ENCODE measurements around the gene ETV1. TPM values are rescaled to one million over a fixed set of nuclear protein-coding genes. Genes with fewer than 3 reads are reported as not detected.

ETV1 gene
- total RNA-seq, 2 experiments from 2014 or later: 3.4 to 3.6 TPM

DNA sequence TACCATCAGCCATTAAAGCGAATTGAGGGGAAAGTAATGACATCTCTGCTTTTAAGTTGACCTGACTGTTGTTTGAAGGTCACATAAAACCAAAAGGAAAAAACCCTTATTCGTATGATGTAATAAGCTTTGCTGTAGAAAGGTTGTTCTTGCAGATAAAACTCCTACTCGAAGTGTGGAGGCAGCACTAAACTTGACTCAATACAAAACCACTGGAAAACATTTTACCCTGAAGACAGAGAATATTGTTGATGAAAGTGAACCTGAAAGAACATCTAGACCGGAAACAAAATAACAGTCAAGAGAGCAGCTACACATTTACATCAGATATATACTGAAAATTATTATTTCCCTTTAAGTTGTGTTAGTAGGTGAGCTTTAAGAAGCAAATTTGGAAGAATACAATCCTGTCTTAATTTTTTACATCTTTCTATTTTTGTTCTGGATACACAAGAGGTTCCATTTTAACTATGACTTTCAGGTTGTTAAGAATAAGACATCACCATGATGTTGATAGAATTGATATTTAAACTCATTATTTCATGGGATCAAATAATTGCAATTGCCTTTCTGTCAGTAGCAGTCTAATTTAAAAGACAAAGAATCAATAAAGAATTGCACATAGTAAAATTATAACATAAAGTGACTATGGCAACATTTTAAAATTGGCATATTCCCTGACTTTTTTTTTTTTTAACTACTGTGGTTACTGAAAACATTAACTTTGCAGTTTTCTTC is 6.4 kb downstream of the ETV1 start:
- Mint-ChIP-seq H3K9me3 (no peaks in the 10 kb centered on the region), H3K27me3 (peaks cover 19% of the 10 kb centered on the region), H3K4me3 (no peak overlapping the region), H3K4me1 (peaks cover 5% of the 10 kb centered on the region), H3K27ac (no peak overlapping the region), H3K36me3 (ENCODE audit: low read depth) (no peaks in the 10 kb centered on the region)
- DNase-seq: no peak
- ChIA-PET CTCF (no interaction called here), POLR2A (no interaction called here)

DNA sequence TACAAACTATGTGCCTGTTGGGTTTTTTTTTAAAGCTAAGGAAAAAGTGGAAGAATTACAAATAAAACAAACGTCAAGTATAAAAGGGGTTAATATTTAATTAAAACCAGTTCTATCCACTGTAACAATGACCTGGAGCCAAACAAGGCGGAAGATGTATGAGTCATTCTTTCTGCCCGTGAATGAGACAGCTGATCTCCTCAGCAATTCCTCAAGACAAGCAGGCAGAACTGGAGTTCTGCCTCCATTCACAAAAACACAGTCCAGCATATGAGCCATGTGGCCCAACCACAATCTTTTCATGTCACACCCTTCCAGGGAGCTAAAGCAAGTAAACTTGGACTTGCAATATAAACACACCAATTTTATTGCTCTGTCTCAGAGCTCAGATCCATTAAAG is 8.4 kb downstream of the ETV1 start:
- Mint-ChIP-seq H3K9me3 (no peaks in the 10 kb centered on the region), H3K27ac (no peak overlapping the region), H3K27me3 (peaks cover 15% of the 10 kb centered on the region), H3K36me3 (ENCODE audit: low read depth) (no peaks in the 10 kb centered on the region), H3K4me1 (peaks cover 5% of the 10 kb centered on the region), H3K4me3 (no peak overlapping the region)
- POLR2A ChIA-PET: no interaction called here
- CTCF ChIA-PET: no interaction called here
- DNase-seq: no peak

DNA sequence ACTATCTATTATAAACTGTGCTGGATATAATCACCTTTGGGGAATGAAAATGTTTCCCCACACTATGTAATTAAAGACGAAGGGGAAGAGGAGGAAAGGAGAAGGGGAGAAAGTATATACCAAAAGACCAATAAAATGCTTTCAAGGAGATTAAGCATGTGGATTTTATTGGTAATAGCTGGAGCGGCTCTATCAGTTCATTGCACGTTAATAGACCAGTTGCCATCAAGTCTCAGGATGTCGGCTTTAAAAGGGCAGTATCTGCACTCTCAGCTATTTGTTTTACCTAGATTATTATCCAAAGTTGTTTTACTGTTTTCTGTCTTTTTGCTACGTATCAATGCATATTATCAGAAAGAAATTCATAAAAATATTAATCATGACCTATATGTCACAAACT is 9.0 kb downstream of the ETV1 start:
- Mint-ChIP-seq H3K27ac (no peak overlapping the region), H3K36me3 (ENCODE audit: low read depth) (no peaks in the 10 kb centered on the region), H3K27me3 (peaks cover 12% of the 10 kb centered on the region), H3K4me3 (no peak overlapping the region), H3K9me3 (no peaks in the 10 kb centered on the region), H3K4me1 (peaks cover 5% of the 10 kb centered on the region)
- DNase-seq: no peak
- CTCF ChIA-PET: no interaction called here
- POLR2A ChIA-PET: no interaction called here

DNA sequence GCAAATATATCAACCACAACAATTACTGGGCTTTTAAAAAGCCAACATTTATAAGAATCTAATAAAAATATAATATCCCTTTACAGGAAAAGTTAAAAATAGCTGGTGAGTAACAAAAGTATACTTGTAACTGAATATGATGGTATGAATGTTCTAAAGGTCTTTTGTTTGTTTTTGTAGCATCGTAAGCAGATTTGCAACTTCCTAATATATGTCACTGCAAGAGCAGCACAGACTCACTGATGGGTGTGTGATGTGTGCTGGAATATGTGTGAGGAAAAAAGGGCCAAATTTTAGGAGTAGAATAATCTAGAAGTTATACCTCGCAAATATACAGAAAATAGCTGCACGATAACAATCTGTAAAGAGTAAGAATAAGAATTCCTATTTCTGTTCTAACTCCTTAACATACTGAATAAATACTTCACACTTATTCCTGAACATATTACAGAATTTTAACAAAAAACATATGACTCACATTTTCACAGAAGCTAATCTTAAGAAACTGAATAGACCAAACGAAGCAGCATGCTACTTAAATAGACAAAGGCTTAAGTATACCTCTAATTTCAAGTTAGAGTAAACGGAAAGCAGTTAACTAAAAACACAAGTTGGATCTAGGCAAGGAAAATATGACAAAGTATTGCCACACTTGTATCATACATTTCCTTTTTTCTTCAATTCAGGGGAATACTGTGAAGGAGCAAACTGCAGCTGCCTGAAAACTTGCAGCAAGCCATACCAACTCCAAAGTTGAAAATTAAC is 9.6 kb downstream of the ETV1 start:
- DNase-seq: no peak
- ChIA-PET POLR2A (no interaction called here), CTCF (no interaction called here)
- H3K27ac Mint-ChIP-seq: no peak overlapping the region
- H3K9me3 Mint-ChIP-seq: no peaks in the 10 kb centered on the region
- no peak overlapping the region for H3K4me3 Mint-ChIP-seq
- peaks cover 12% of the 10 kb centered on the region for H3K27me3 Mint-ChIP-seq
- H3K4me1 Mint-ChIP-seq: peaks cover 5% of the 10 kb centered on the region
- no peaks in the 10 kb centered on the region for H3K36me3 Mint-ChIP-seq (ENCODE audit: low read depth)

DNA sequence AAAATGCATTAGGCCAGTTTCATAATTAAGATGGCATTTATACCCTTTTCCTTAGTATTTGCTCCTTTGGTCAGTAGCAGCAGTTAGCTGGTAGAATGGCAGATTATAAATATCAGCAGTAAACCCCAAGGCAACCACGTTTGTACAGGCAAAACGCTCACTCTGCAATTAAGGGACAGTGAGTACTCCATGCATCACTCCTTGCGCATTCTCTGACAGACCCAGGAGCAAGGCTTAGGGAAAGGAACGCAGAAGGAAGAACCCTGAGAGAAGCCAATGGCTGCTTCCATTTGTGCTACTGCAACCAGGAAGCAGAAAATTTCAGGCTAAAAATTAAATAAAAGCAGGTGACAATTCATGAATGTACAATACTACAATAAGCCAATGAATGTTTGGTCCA is 12.9 kb downstream of the ETV1 start:
- Mint-ChIP-seq H3K27ac (no peak overlapping the region), H3K36me3 (ENCODE audit: low read depth) (no peaks in the 10 kb centered on the region), H3K9me3 (no peaks in the 10 kb centered on the region), H3K27me3 (peaks cover 7% of the 10 kb centered on the region), H3K4me3 (no peak overlapping the region), H3K4me1 (no peaks in the 10 kb centered on the region)
- CTCF ChIA-PET: no interaction called here
- POLR2A ChIA-PET: no interaction called here
- no peak for DNase-seq

DNA sequence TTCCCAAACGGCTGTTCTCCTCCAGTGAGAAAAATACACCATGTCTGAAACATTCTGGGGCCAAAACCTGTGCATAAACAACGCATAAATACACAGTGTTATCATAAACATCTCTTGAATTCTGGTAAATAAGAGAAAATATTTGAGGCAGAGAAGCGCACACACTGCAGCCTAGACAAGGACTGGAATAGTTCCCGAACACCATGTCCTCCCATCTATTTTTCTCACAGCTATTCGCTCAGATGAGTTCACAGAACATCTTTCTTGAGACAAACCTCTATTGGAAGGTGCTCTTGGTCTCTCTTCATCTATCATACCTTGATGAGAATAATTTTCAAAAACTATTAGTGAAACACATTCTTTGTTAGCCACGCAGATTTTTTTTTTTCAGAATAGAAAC is 24.4 kb downstream of the ETV1 start:
- H3K4me1 Mint-ChIP-seq: no peaks in the 10 kb centered on the region
- CTCF ChIA-PET: no interaction called here
- no peak for DNase-seq
- H3K9me3 Mint-ChIP-seq: no peaks in the 10 kb centered on the region
- no peaks in the 10 kb centered on the region for H3K36me3 Mint-ChIP-seq (ENCODE audit: low read depth)
- POLR2A ChIA-PET: no interaction called here
- no peak overlapping the region for H3K4me3 Mint-ChIP-seq
- no peaks in the 10 kb centered on the region for H3K27me3 Mint-ChIP-seq
- H3K27ac Mint-ChIP-seq: no peak overlapping the region

DNA sequence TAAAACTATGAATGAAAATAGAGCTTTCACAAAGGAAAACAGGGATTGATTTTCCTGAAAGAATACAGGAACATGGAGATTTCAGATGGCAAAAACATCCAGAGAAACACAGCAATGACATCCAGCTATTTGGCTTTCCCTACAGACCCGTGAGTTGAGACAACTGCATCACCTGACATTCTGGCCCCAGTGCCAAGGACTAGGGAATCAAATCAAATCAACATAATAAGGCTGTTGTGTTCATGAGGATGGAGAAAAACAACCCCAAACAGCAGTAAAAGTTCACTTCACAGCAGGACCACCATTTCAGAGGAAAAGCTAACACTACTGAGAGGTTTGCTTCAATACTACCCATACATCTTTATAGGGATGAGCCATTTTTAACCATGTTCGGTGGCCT is 25.5 kb downstream of the ETV1 start:
- no peak for DNase-seq
- no peak overlapping the region for H3K27ac Mint-ChIP-seq
- CTCF ChIA-PET: no interaction called here
- H3K9me3 Mint-ChIP-seq: no peaks in the 10 kb centered on the region
- no peaks in the 10 kb centered on the region for H3K4me1 Mint-ChIP-seq
- POLR2A ChIA-PET: no interaction called here
- no peaks in the 10 kb centered on the region for H3K27me3 Mint-ChIP-seq
- no peak overlapping the region for H3K4me3 Mint-ChIP-seq
- no peaks in the 10 kb centered on the region for H3K36me3 Mint-ChIP-seq (ENCODE audit: low read depth)

DNA sequence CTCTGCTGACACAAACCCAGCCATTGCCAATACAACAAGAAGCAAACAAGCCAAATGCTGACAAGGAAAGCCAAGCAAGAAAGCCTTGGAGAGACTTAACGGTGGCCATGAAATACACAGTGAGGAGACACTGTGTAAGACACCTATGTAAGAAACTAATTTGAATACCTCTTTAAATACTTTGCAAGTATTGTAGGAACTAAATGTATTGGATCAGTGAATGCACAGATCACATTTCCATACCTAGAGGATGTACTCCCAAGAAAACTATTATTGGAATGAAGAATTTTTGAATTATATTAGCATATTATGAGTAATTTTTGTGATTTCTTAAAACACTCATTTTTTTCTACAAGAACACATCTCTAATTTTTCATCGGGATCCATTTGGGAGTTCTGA is 34.0 kb downstream of the ETV1 start:
- no peaks in the 10 kb centered on the region for H3K4me1 Mint-ChIP-seq
- H3K36me3 Mint-ChIP-seq (ENCODE audit: low read depth): no peaks in the 10 kb centered on the region
- no peaks in the 10 kb centered on the region for H3K9me3 Mint-ChIP-seq
- no peak overlapping the region for H3K4me3 Mint-ChIP-seq
- no peak for DNase-seq
- H3K27me3 Mint-ChIP-seq: no peaks in the 10 kb centered on the region
- no peak overlapping the region for H3K27ac Mint-ChIP-seq
- CTCF ChIA-PET: no interaction called here
- POLR2A ChIA-PET: no interaction called here

DNA sequence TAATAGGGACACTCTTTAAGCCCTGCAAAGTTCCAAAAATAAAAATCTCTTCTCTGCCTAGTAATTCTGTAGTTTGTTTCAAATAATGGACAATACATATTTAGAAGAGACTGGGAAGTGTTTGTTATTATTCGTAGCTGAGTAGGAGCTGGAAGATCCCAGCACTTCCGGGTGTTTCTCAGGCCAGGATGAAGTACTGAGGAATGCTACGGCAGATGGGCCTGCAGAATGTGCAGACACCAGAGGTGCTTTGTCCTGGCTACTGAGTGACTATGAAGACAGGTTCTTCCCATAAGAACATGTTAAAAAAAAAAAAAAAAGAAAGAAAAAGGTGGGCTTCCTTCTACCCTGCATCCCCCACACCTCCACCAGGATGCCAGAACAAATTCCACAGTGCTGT is 36.1 kb downstream of the ETV1 start:
- Mint-ChIP-seq H3K27ac (no peak overlapping the region), H3K27me3 (no peaks in the 10 kb centered on the region), H3K4me1 (no peaks in the 10 kb centered on the region), H3K36me3 (ENCODE audit: low read depth) (no peaks in the 10 kb centered on the region), H3K4me3 (no peak overlapping the region), H3K9me3 (no peaks in the 10 kb centered on the region)
- DNase-seq: no peak
- ChIA-PET POLR2A (no interaction called here), CTCF (no interaction called here)

DNA sequence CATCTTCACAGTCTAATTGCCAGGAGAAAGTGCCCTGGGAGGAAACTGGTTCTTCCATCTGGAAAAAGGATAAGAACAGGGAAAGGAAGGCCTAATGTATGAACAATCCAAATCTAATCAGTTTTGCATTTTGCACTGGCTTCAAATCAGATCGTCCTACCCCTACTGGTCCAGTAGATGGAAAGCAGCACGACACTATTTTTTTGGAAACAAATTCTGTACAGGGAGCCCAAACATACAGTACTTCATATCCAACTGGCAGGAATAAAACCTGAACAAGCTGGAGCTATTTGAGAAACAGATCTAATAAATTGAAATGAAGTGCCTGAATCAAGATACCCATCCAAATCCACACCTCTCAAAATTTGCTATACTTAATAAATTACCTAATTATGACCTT is 36.5 kb downstream of the ETV1 start:
- H3K9me3 Mint-ChIP-seq: no peaks in the 10 kb centered on the region
- no peak overlapping the region for H3K4me3 Mint-ChIP-seq
- H3K36me3 Mint-ChIP-seq (ENCODE audit: low read depth): no peaks in the 10 kb centered on the region
- POLR2A ChIA-PET: no interaction called here
- no peak overlapping the region for H3K27ac Mint-ChIP-seq
- CTCF ChIA-PET: no interaction called here
- no peaks in the 10 kb centered on the region for H3K4me1 Mint-ChIP-seq
- H3K27me3 Mint-ChIP-seq: no peaks in the 10 kb centered on the region
- DNase-seq: no peak

DNA sequence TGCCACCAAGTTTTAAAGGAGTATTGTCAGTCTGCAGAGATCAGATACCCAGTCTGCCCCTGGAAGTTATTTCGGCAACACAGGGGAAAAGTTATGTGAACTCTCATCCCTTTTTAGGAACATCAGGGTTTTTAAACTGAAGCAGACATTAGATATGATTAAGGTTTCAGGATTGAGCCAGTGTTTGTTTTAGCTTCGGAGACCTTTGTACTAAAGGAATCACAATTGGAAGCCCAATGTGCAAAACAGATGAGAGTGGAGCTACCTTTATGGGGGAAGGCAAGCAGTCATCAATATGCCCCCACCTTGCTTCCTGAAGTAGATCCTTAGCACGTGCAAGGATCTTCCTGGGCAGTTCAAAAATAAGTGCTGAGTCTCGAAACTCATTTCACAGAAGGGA is 39.5 kb downstream of the ETV1 start:
- DNase-seq: no peak
- ChIA-PET CTCF (no interaction called here), POLR2A (no interaction called here)
- no peak overlapping the region for H3K27ac Mint-ChIP-seq
- no peaks in the 10 kb centered on the region for H3K9me3 Mint-ChIP-seq
- no peaks in the 10 kb centered on the region for H3K27me3 Mint-ChIP-seq
- no peak overlapping the region for H3K4me3 Mint-ChIP-seq
- no peaks in the 10 kb centered on the region for H3K36me3 Mint-ChIP-seq (ENCODE audit: low read depth)
- H3K4me1 Mint-ChIP-seq: no peaks in the 10 kb centered on the region

DNA sequence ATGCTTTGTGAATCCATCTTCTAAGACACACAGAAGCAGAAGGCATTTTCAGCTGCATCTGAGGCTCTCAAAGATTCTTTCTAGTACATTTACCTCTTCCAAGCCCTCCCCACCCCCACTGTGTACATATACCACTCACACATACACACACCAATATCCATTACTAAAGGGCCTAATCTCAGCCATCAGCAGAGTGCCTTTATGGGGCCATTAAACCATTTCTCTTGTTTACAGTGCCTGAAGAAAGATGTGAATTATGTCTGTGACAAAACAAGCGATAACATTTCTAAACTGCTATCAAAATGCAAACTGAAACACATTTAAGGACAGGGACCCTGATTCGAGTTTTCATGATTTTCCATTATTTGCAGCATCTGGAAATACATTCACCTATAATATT is 40.0 kb downstream of the ETV1 start:
- Mint-ChIP-seq H3K27me3 (no peaks in the 10 kb centered on the region), H3K4me1 (no peaks in the 10 kb centered on the region), H3K36me3 (ENCODE audit: low read depth) (no peaks in the 10 kb centered on the region), H3K27ac (no peak overlapping the region), H3K9me3 (no peaks in the 10 kb centered on the region), H3K4me3 (no peak overlapping the region)
- no peak for DNase-seq
- ChIA-PET CTCF (no interaction called here), POLR2A (no interaction called here)

DNA sequence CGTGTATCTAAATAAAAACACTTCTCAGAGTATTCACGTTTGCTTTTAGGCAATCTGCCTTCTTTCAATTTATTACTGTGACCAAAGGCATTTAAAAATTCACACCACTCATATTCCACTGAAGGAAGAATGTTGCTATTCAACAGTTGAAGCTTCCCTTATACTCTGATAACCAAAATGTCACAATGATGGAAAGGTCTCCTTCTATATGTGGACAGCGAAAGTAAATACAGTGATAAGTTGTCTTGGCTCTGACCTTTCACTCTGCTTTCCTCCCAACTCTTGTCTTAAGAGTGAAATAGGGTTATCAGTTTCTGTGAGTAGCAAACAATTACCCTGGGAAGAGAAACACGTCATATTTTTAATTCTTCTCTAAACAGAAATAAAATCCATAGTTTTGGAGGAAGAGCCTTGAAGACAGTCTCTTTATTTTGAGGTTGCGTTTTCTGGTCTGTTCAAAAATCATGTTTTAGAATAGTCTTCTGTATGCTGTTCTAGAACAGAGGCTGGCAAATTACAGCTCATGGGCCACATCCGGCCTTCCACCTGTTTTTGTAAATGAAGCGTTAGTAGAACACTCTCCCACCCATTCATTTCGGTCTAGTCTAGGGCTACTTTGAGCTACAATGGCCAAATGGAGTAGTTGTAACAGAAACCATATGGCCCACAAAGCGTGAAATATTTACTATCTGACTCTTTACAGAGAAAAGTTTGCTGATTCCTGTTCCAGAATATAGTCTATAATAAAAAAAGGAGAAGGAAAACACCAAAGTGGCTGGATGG is 41.3 kb downstream of the ETV1 start:
- no peak for DNase-seq

DNA sequence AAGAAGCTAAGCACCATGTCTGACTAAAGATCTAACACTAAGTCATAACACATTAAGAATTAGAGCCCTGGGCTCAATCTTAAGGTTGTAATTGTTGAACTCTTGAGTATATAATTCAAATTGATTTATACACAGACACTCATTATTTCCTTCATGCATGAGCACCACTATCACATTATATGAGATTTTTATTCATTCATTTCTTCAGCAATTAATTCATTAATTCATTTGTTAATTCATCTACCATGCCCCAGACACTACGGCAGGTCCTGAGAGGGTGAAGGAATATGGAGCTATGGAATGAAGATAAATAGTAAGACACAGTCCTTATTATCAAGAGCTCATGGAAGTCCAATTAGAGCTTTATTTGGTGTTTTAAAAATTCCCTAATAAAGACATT is 41.9 kb downstream of the ETV1 start:
- H3K36me3 Mint-ChIP-seq (ENCODE audit: low read depth): no peaks in the 10 kb centered on the region
- POLR2A ChIA-PET: no interaction called here
- peaks cover 3% of the 10 kb centered on the region for H3K9me3 Mint-ChIP-seq
- no peak overlapping the region for H3K27ac Mint-ChIP-seq
- CTCF ChIA-PET: no interaction called here
- no peaks in the 10 kb centered on the region for H3K27me3 Mint-ChIP-seq
- no peak for DNase-seq
- no peak overlapping the region for H3K4me3 Mint-ChIP-seq
- no peaks in the 10 kb centered on the region for H3K4me1 Mint-ChIP-seq

More for the DNA sequence above, 41.3 kb downstream of the ETV1 start:
- Mint-ChIP-seq H3K4me3 (no peak overlapping the region), H3K27ac (no peak overlapping the region), H3K9me3 (peaks cover 2% of the 10 kb centered on the region), H3K36me3 (ENCODE audit: low read depth) (no peaks in the 10 kb centered on the region), H3K27me3 (no peaks in the 10 kb centered on the region), H3K4me1 (no peaks in the 10 kb centered on the region)
- POLR2A ChIA-PET: no interaction called here
- CTCF ChIA-PET: no interaction called here

All from activated CD4-positive, alpha-beta memory T cell treated with anti-CD3 and anti-CD28 coated beads, Interleukin-2, amount 10 ng/mL, durations not matched to agents 7 days and 5 days (primary cell).